ENCODE measurements around the gene FCHO1. TPM values are rescaled to one million over a fixed set of nuclear protein-coding genes. Genes with fewer than 3 reads are reported as not detected.

The FCHO1 gene
- total RNA-seq, 1 experiment from 2014 or later = 0.39 TPM

GRCh38 chr19:17720440-17720839 lies 30.8 kb upstream of the FCHO1 start:
- ChIA-PET POLR2A (interaction anchor here (0.7 kb wide), 2 partner anchors 24 to 112 kb away, joined by 3 to 4 read pairs; no protein-coding TSS in a partner anchor), CTCF (no interaction called here)
- no peak for DNase-seq
- no peak for TF ChIP-seq CTCF (IDR thresholded peaks at IDR 0.05; ENCODE audit: insufficient read depth in 1 of 2, low read depth in 1 of 2, low read length in 1 of 2, severe bottlenecking in 1 of 2, unreplicated experiment in 1 of 2)
- H3K27me3 Mint-ChIP-seq (ENCODE audit: insufficient read depth, unreplicated experiment) = no peaks in the 10 kb centered on the region
- H3K36me3 Mint-ChIP-seq (ENCODE audit: insufficient read depth, unreplicated experiment) = peaks cover 13% of the 10 kb centered on the region
- Histone ChIP-seq H3K4me3 (ENCODE audit: low read depth, low read length) (peak overlapping the region; percentile 90), H3K9me3 (no peaks in the 10 kb centered on the region), H3K27me3 (replicated peaks; ENCODE audit: control insufficient read depth, insufficient read depth, low read length) (no peaks in the 10 kb centered on the region), H3K36me3 (ENCODE audit: control insufficient read depth, insufficient read depth, low read length) (no peaks in the 10 kb centered on the region), H3K4me1 (peaks cover 11% of the 10 kb centered on the region)
- intact Hi-C loops (cut with micrococcal nuclease; ENCODE audit: unreplicated experiment) = no loop called here
- H3K4me1 Mint-ChIP-seq (ENCODE audit: low read depth, unreplicated experiment) = peaks cover 12% of the 10 kb centered on the region
- no TSS peak for BruUV-seq (replicated peaks)
- peak overlapping the region; percentile 54 for H3K27ac Mint-ChIP-seq (ENCODE audit: unreplicated experiment)
- peak overlapping the region; percentile 84 for H3K4me3 Mint-ChIP-seq (ENCODE audit: unreplicated experiment)
- H3K9me3 Mint-ChIP-seq (ENCODE audit: unreplicated experiment) = no peaks in the 10 kb centered on the region

- peaks cover 11% of the 10 kb centered on the region for H3K4me1 ChIP-seq
- POLR2A ChIA-PET = no interaction called here
- peaks cover 12% of the 10 kb centered on the region for H3K4me1 Mint-ChIP-seq (ENCODE audit: low read depth, unreplicated experiment)
- TF ChIP-seq CTCF (IDR thresholded peaks at IDR 0.05; ENCODE audit: insufficient read depth in 1 of 2, low read depth in 1 of 2, low read length in 1 of 2, severe bottlenecking in 1 of 2, unreplicated experiment in 1 of 2) = no peak
- no peak overlapping the region for H3K4me3 ChIP-seq (ENCODE audit: low read depth, low read length)
- no peaks in the 10 kb centered on the region for H3K27me3 ChIP-seq (replicated peaks; ENCODE audit: control insufficient read depth, insufficient read depth, low read length)
- DNase-seq = no peak
- no peaks in the 10 kb centered on the region for H3K9me3 ChIP-seq
- CTCF ChIA-PET = no interaction called here
- no peaks in the 10 kb centered on the region; the same call in 1 of the 2 replicates for H3K36me3 ChIP-seq (ENCODE audit: control insufficient read depth, insufficient read depth, low read length)
- intact Hi-C loops (cut with micrococcal nuclease; ENCODE audit: unreplicated experiment) = no loop called here
- H3K27ac Mint-ChIP-seq (ENCODE audit: unreplicated experiment) = no peak overlapping the region
- TSS peak; percentile 39 for BruUV-seq (replicated peaks)
- H3K27me3 Mint-ChIP-seq (ENCODE audit: insufficient read depth, unreplicated experiment) = no peaks in the 10 kb centered on the region
- H3K4me3 Mint-ChIP-seq (ENCODE audit: unreplicated experiment) = no peak overlapping the region
- H3K9me3 Mint-ChIP-seq (ENCODE audit: unreplicated experiment) = no peaks in the 10 kb centered on the region
- peaks cover 13% of the 10 kb centered on the region for H3K36me3 Mint-ChIP-seq (ENCODE audit: insufficient read depth, unreplicated experiment)
These were observed 30.1 kb upstream of the FCHO1 start for GRCh38 chr19:17721111-17721628.

GRCh38 chr19:17721821-17722220 lies 29.5 kb upstream of the FCHO1 start:
- ChIA-PET POLR2A (no interaction called here), CTCF (no interaction called here)
- DNase-seq = no peak
- BruUV-seq (replicated peaks) = no TSS peak
- no peak for TF ChIP-seq CTCF (IDR thresholded peaks at IDR 0.05; ENCODE audit: insufficient read depth in 1 of 2, low read depth in 1 of 2, low read length in 1 of 2, severe bottlenecking in 1 of 2, unreplicated experiment in 1 of 2)
- Histone ChIP-seq H3K4me1 (peaks cover 11% of the 10 kb centered on the region), H3K36me3 (ENCODE audit: control insufficient read depth, insufficient read depth, low read length) (no peaks in the 10 kb centered on the region; the same call in 1 of the 2 replicates), H3K9me3 (no peaks in the 10 kb centered on the region), H3K4me3 (ENCODE audit: low read depth, low read length) (no peak overlapping the region), H3K27me3 (replicated peaks; ENCODE audit: control insufficient read depth, insufficient read depth, low read length) (no peaks in the 10 kb centered on the region)
- Mint-ChIP-seq H3K36me3 (ENCODE audit: insufficient read depth, unreplicated experiment) (peaks cover 13% of the 10 kb centered on the region), H3K27me3 (ENCODE audit: insufficient read depth, unreplicated experiment) (no peaks in the 10 kb centered on the region), H3K27ac (ENCODE audit: unreplicated experiment) (no peak overlapping the region), H3K9me3 (ENCODE audit: unreplicated experiment) (no peaks in the 10 kb centered on the region), H3K4me3 (ENCODE audit: unreplicated experiment) (no peak overlapping the region), H3K4me1 (ENCODE audit: low read depth, unreplicated experiment) (peaks cover 12% of the 10 kb centered on the region)
- intact Hi-C loops (cut with micrococcal nuclease; ENCODE audit: unreplicated experiment) = no loop called here

Data from Caco-2 (cell line).